ENCODE results near the gene PGM5.
"Not testable (repeated sequence)": the region's sequence is repeated elsewhere in the genome, so short reads cannot be mapped to it uniquely, and the experiment has no call there.

Gene PGM5

GRCh38 chr9:68356380-68357118 lies at the start of gene PGM5:
Gene PGM5 (plus strand): TSS chr9:68356611. CDS start chr9:68357128, 517 bp downstream.
- not testable (repeated sequence) for DNase-seq

- not testable (repeated sequence) for DNase-seq
Measured at GRCh38 chr9:68307127-68307526, 49.3 kb upstream of the PGM5 start.

- DNase-seq = not testable (repeated sequence)
Measured at GRCh38 chr9:68307654-68308053, 48.8 kb upstream of the PGM5 start.

GRCh38 chr9:68311208-68311607 lies 45.2 kb upstream of the PGM5 start:
- DNase-seq = not testable (repeated sequence)

- not testable (repeated sequence) for DNase-seq
Measured at GRCh38 chr9:68318209-68318608, 38.2 kb upstream of the PGM5 start.

- not testable (repeated sequence) for DNase-seq
Measured at GRCh38 chr9:68323749-68324148, 32.7 kb upstream of the PGM5 start.

GRCh38 chr9:68324518-68324917 lies 31.9 kb upstream of the PGM5 start:
- DNase-seq = not testable (repeated sequence)

- not testable (repeated sequence) for DNase-seq
Measured at GRCh38 chr9:68329106-68329505, 27.3 kb upstream of the PGM5 start.

GRCh38 chr9:68330531-68331173 lies 25.8 kb upstream of the PGM5 start:
- DNase-seq = not testable (repeated sequence)

- DNase-seq = not testable (repeated sequence)
Measured at GRCh38 chr9:68332122-68332521, 24.3 kb upstream of the PGM5 start.

- DNase-seq = not testable (repeated sequence)
Measured at GRCh38 chr9:68335935-68336334, 20.5 kb upstream of the PGM5 start.

GRCh38 chr9:68336639-68337339 lies 19.6 kb upstream of the PGM5 start:
- not testable (repeated sequence) for DNase-seq

- not testable (repeated sequence) for DNase-seq
Measured at GRCh38 chr9:68338000-68338399, 18.4 kb upstream of the PGM5 start.

- DNase-seq = not testable (repeated sequence)
Measured at GRCh38 chr9:68342265-68343025, 14.0 kb upstream of the PGM5 start.

- not testable (repeated sequence) for DNase-seq
Measured at GRCh38 chr9:68343242-68343641, 13.2 kb upstream of the PGM5 start.

- not testable (repeated sequence) for DNase-seq
Measured at GRCh38 chr9:68343992-68344391, 12.4 kb upstream of the PGM5 start.

GRCh38 chr9:68351689-68352088 lies 4.7 kb upstream of the PGM5 start:
- DNase-seq = not testable (repeated sequence)

- not testable (repeated sequence) for DNase-seq
Measured at GRCh38 chr9:68355993-68356379, 425 bp upstream of the PGM5 start.

GRCh38 chr9:68357119-68357714 lies 806 bp downstream of the PGM5 start:
- not testable (repeated sequence) for DNase-seq

GRCh38 chr9:68366933-68367547 lies 10.6 kb downstream of the PGM5 start:
- not testable (repeated sequence) for DNase-seq

- not testable (repeated sequence) for DNase-seq
Measured at GRCh38 chr9:68375789-68376188, 19.4 kb downstream of the PGM5 start.

- not testable (repeated sequence) for DNase-seq
Measured at GRCh38 chr9:68377723-68378122, 21.3 kb downstream of the PGM5 start.
